ENCODE measurements around the gene ZNF697.

DNA sequence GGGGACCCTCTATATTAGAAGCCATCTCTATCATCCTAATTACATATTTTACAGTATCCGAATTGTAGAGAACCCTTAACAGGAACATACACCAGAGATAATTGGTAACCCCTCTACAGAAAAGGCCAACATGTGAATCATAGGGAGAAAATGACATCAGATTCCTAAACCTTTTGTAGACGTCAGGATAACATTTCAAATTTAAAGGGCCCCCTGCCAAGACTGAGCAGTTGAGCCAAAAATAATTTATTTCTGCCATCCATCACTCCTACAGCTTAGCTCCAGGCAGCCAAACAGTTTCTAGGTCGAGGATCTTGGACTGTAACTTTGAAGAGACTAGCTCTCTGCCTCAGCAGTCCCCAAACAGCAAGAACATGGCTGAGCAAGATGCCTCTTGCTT, 21.2 kb downstream of the ZNF697 start:
- TF ChIP-seq, protein P1, sequence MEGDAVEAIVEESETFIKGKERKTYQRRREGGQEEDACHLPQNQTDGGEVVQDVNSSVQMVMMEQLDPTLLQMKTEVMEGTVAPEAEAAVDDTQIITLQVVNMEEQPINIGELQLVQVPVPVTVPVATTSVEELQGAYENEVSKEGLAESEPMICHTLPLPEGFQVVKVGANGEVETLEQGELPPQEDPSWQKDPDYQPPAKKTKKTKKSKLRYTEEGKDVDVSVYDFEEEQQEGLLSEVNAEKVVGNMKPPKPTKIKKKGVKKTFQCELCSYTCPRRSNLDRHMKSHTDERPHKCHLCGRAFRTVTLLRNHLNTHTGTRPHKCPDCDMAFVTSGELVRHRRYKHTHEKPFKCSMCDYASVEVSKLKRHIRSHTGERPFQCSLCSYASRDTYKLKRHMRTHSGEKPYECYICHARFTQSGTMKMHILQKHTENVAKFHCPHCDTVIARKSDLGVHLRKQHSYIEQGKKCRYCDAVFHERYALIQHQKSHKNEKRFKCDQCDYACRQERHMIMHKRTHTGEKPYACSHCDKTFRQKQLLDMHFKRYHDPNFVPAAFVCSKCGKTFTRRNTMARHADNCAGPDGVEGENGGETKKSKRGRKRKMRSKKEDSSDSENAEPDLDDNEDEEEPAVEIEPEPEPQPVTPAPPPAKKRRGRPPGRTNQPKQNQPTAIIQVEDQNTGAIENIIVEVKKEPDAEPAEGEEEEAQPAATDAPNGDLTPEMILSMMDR (conservative IDR thresholded peaks at IDR 0.05), result no peak
- no peak for TF ChIP-seq EZH2 (IDR thresholded peaks at IDR 0.05; ENCODE audit: low read depth)
